Epithelial cell of umbilical artery (primary cell): ENCODE measurements around the gene CPE. TPM values are rescaled to one million over a fixed set of nuclear protein-coding genes. Genes with fewer than 3 reads are reported as not detected.

Source experiments
- total RNA-seq: library from RNA; depleted of rRNA; stranded (reverse); fragments of >200 nt; gene quantifications from 2 replicates; pipeline ENCODE4 v1.2.3, GENCODE V29; 2014

The CPE gene
- 3.5 and 4.5 TPM in 2 replicates for total RNA-seq

GRCh38 chr4:165378745-165379677, at the start of gene CPE:
TSS of gene CPE (plus strand) at chr4:165379008. CDS start at chr4:165379222, 214 bp downstream.

Other genes with a start within 250 kb of the CPE start
- 32.2 and 41.5 TPM in 2 replicates for gene KLHL2, start 171.4 kb upstream of the CPE start, total RNA-seq
- 218 and 272 TPM in 2 replicates for gene MSMO1, start 51.3 kb upstream of the CPE start, total RNA-seq